HG02840 (cell line): ENCODE measurements around the gene DCTN5.

Experiments
- ATAC-seq: cut with Tn5 transposase; IDR thresholded peaks from one replicate; pipeline ENCODE4 v1.9.1; 2021; ENCODE audit warnings: mild to moderate bottlenecking, moderate library complexity, moderate number of reproducible peaks; ENCODE audit not compliant: unreplicated experiment, low FRiP score

DCTN5 gene

DNA sequence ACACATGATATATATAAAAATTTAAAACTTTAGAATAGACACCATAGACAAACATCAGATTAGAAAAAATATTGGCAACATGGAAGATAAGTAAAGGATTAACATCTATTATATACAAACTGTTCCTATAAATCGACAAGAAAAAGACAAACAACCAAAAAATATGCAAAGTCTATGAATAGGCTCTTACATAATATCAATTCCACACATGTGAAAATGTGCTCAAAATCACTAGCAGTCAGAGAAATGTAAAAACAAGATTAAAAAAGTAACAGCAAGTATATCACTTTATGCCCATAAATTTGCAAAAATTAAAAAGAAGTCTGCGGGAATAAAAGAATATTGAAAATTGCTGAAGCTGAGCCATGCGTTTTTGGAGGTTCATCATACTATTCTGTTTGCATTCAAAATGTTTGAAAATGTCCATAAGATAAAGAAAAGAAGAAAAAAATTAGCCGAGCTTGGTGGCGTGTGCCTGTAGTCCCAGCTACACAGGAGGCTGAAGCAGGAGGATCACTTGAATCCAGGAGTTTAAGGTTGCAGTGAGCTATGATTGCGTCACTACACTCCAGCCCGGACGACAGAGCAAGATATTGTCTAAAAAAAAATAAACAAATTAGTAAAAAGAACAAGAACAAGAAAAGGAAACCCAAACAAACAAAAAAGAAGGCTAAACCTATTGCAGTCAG is 83.0 kb downstream of the DCTN5 start:
- ATAC-seq, result no peak

DNA sequence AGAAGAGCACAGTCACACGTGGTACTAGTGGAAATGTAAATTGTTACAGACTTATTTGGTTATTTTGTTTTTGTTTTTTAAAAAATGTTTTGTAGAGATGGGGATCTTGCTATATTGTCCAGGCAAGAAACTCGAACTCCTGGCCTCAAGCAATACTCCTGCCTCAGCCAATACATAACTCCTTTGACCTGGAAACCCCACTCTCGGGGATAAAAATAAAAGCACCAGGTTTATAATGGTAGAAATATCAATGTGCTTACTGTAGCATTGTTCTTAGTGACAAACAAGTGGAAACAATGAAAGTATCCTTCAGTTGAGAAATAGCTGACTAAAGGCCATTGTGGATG is 83.5 kb downstream of the DCTN5 start:
- no peak for ATAC-seq

- no peak for ATAC-seq
Observed at GRCh38 chr16:23726710-23727109, 85.4 kb downstream of the DCTN5 start.
